Measurements from ENCODE around the gene CD300LD. TPM values are rescaled to one million over a fixed set of nuclear protein-coding genes. Genes with fewer than 3 reads are reported as not detected.

Gene CD300LD
- total RNA-seq, 1 experiment from 2014 or later = not detected

- POLR2A ChIA-PET = no interaction called here
- no peak for ATAC-seq
- Histone ChIP-seq H3K4me1 (ENCODE audit: control insufficient read depth, insufficient read depth, low read length) (0 out of 2 replicates have a peak, but pooled peaks cover 3% of the 10 kb centered on the region), H3K9me3 (ENCODE audit: control insufficient read depth, insufficient read depth, low read depth, low read length) (no peaks in the 10 kb centered on the region), H3K36me3 (ENCODE audit: control insufficient read depth, insufficient read depth, low read length) (no peaks in the 10 kb centered on the region), H3K27ac (ENCODE audit: low read length) (no peak overlapping the region), H3K27me3 (ENCODE audit: control insufficient read depth, insufficient read depth, low read length) (peaks cover 4% of the 10 kb centered on the region; the same call in 1 of the 2 replicates), H3K4me3 (ENCODE audit: low read depth in 2 of 2, low read length in 2 of 2) (no peak overlapping the region)
- DNase-seq (ENCODE audit: low read depth, low spot score) = no peak
- CTCF ChIA-PET = interaction anchor here (0.5 kb wide), 1 partner anchor 32 kb away, joined by 7 read pairs; no protein-coding TSS in a partner anchor
- in situ Hi-C loops (cut with HindIII; ENCODE audit: low pct_unique_long_range_greater_than_20kb, low sequenced_read_pairs) = no loop called here
- BruUV-seq (replicated peaks) = no TSS peak
- TF ChIP-seq POLR2AphosphoS5 (IDR thresholded peaks at IDR 0.05; ENCODE audit: low read depth, low read length) (no peak), SIN3A (IDR thresholded peaks at IDR 0.05; ENCODE audit: borderline replicate concordance, insufficient read depth, low read depth, low read length) (no peak), TCF7L2 (IDR thresholded peaks at IDR 0.05; ENCODE audit: low read depth, low read length) (no peak), REST (IDR thresholded peaks at IDR 0.05; ENCODE audit: insufficient read depth in 1 of 2, low read depth in 2 of 2, low read length in 1 of 2) (no peak)
- TF ChIP-seq, protein P1, sequence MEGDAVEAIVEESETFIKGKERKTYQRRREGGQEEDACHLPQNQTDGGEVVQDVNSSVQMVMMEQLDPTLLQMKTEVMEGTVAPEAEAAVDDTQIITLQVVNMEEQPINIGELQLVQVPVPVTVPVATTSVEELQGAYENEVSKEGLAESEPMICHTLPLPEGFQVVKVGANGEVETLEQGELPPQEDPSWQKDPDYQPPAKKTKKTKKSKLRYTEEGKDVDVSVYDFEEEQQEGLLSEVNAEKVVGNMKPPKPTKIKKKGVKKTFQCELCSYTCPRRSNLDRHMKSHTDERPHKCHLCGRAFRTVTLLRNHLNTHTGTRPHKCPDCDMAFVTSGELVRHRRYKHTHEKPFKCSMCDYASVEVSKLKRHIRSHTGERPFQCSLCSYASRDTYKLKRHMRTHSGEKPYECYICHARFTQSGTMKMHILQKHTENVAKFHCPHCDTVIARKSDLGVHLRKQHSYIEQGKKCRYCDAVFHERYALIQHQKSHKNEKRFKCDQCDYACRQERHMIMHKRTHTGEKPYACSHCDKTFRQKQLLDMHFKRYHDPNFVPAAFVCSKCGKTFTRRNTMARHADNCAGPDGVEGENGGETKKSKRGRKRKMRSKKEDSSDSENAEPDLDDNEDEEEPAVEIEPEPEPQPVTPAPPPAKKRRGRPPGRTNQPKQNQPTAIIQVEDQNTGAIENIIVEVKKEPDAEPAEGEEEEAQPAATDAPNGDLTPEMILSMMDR (IDR thresholded peaks at IDR 0.05) = no peak
- intact Hi-C loops (cut with micrococcal nuclease; ENCODE audit: unreplicated experiment) = loop anchor here (10.0 kb wide), 1 partner anchor 61 kb away; no protein-coding TSS in a partner anchor
These were observed 12.1 kb upstream of the CD300LD start for GRCh38 chr17:74604200-74604599.

DNA sequence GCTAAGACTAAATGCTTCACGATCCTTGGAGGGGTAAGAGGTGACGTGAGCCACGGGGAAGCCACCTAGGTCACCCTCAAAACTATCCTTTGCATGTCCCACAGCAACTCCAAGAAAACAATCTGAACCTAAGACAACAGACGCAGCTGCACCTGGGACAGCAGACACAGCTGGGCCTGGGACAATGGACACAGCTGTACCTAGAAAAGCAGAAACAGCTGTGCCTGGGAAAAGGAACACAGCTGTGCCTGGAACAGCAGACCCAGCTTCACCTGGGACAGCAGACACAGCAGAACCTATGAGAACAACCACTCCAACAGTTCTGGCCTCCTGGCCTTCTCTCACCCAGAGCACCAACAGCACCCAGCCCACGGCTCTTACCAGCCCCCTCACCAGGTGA is 11.7 kb upstream of the CD300LD start:
- TF ChIP-seq SIN3A (IDR thresholded peaks at IDR 0.05; ENCODE audit: borderline replicate concordance, insufficient read depth, low read depth, low read length) (no peak), POLR2AphosphoS5 (IDR thresholded peaks at IDR 0.05; ENCODE audit: low read depth, low read length) (no peak), TCF7L2 (IDR thresholded peaks at IDR 0.05; ENCODE audit: low read depth, low read length) (no peak), REST (IDR thresholded peaks at IDR 0.05; ENCODE audit: insufficient read depth in 1 of 2, low read depth in 2 of 2, low read length in 1 of 2) (no peak)
- TF ChIP-seq, protein P1 (IDR thresholded peaks at IDR 0.05) = no peak
- BruUV-seq (replicated peaks) = no TSS peak
- Histone ChIP-seq H3K4me3 (ENCODE audit: low read depth in 2 of 2, low read length in 2 of 2) (no peak overlapping the region), H3K9me3 (ENCODE audit: control insufficient read depth, insufficient read depth, low read depth, low read length) (no peaks in the 10 kb centered on the region), H3K27me3 (ENCODE audit: control insufficient read depth, insufficient read depth, low read length) (peaks cover under 1% of the 10 kb centered on the region; the same call in 1 of the 2 replicates), H3K36me3 (ENCODE audit: control insufficient read depth, insufficient read depth, low read length) (no peaks in the 10 kb centered on the region), H3K27ac (ENCODE audit: low read length) (no peak overlapping the region), H3K4me1 (ENCODE audit: control insufficient read depth, insufficient read depth, low read length) (0 out of 2 replicates have a peak, but pooled peaks cover 3% of the 10 kb centered on the region)
- DNase-seq (ENCODE audit: low read depth, low spot score) (no peak), ATAC-seq (no peak)
- intact Hi-C loops (cut with micrococcal nuclease; ENCODE audit: unreplicated experiment) (loop anchor here (10.0 kb wide), 1 partner anchor 61 kb away; no protein-coding TSS in a partner anchor), in situ Hi-C loops (cut with HindIII; ENCODE audit: low pct_unique_long_range_greater_than_20kb, low sequenced_read_pairs) (no loop called here)
- POLR2A ChIA-PET = no interaction called here
- CTCF ChIA-PET = interaction anchor here (0.5 to 1.1 kb wide), 5 partner anchors 32 to 299 kb away, joined by 3 to 8 read pairs (median 6); no protein-coding TSS in a partner anchor

Measured in Panc1 (cell line).